HEK293 (cell line): ENCODE results near the gene SKOR1.

Source experiments
- CTCF ChIA-PET: fragments of 350-600 bp; formaldehyde crosslinking; extraction: SDS; loops from one replicate; lab custom pipeline; 2021; ENCODE audit warnings: antibody characterized with exemption; lab: Yijun Ruan, JAX
- POLR2A ChIA-PET: fragments of 300-600 bp; formaldehyde crosslinking; extraction: SDS; loops from one replicate; lab custom pipeline; 2020; ENCODE audit warnings: antibody characterized with exemption, inconsistent platforms; lab: Yijun Ruan, JAX
- H3K27ac ChIP-seq: fragments of 200-500 bp; sonication (Bioruptor generic); 2 replicates; pipeline ENCODE4 v1.5.1; 2014; ENCODE audit warnings: low read depth, low read length, control low read depth, inconsistent platforms; ENCODE audit errors: extremely low read depth
- H3K36me3 ChIP-seq, 2 experiments: fragments of 200-500 bp in 1 of 2; sonication (Bioruptor generic) in 1 of 2; 1 replicate in 1 of 2; 2 replicates in 1 of 2; pipeline ENCODE4 v1.5.1; 2014 to 2017; ENCODE audit warnings: inconsistent platforms in 2 of 2, low read length in 2 of 2; ENCODE audit not compliant: control insufficient read depth in 2 of 2, insufficient read depth in 1 of 2
- H3K4me1 ChIP-seq: fragments of 200-500 bp; sonication (Bioruptor generic); 2 replicates; pipeline ENCODE4 v1.5.1; 2014; ENCODE audit warnings: mild to moderate bottlenecking, low read length, inconsistent platforms; ENCODE audit not compliant: control insufficient read depth, insufficient read depth
- H3K4me3 ChIP-seq: 2 replicates; pipeline ENCODE4 v1.5.1; 2011; ENCODE audit warnings: low read depth, mild to moderate bottlenecking, control low read depth, low read length, moderate library complexity
- H3K9me3 ChIP-seq: fragments of 200-500 bp; sonication (Bioruptor generic); 2 replicates; pipeline ENCODE4 v1.5.1; 2014; ENCODE audit warnings: low read depth, low read length, inconsistent platforms; ENCODE audit not compliant: control insufficient read depth, insufficient read depth
- GLI2 ChIP-seq: fragments of 450-650 bp; formaldehyde crosslinking; IDR thresholded peaks from 2 replicates; pipeline ENCODE4; 2017; ENCODE audit warnings: missing biosample characterization, missing genetic modification characterization, low read depth, borderline replicate concordance
- GLIS1 ChIP-seq: fragments of 450-650 bp; formaldehyde crosslinking; IDR thresholded peaks from 2 replicates; pipeline ENCODE4 v1.5.1; 2016; ENCODE audit warnings: missing biosample characterization, missing genetic modification characterization
- KLF1 ChIP-seq: fragments of 450-650 bp; formaldehyde crosslinking; IDR thresholded peaks from 2 replicates; pipeline ENCODE4 v1.5.1; 2016; ENCODE audit warnings: missing biosample characterization, missing genetic modification characterization
- MEIS1 ChIP-seq: sonication (generic); formaldehyde crosslinking; IDR thresholded peaks from 2 replicates; pipeline ENCODE4 v1.8.1; 2022; ENCODE audit warnings: missing genetic modification reagents, mild to moderate bottlenecking, borderline replicate concordance
- MZF1 ChIP-seq: fragments of 450-650 bp; formaldehyde crosslinking; IDR thresholded peaks from 2 replicates; pipeline ENCODE4 v1.5.1; 2017; ENCODE audit warnings: missing biosample characterization, missing genetic modification characterization, borderline replicate concordance
- SCRT2 ChIP-seq: fragments of 450-650 bp; formaldehyde crosslinking; IDR thresholded peaks from 2 replicates; pipeline ENCODE4 v1.5.1; 2016; ENCODE audit warnings: missing biosample characterization, missing genetic modification characterization
- TRIM28 ChIP-seq: IDR thresholded peaks from 2 replicates; pipeline ENCODE4 v1.6.1; 2011; ENCODE audit warnings: low read length, control low read depth, borderline replicate concordance
- ZFP41 ChIP-seq: fragments of 450-650 bp; formaldehyde crosslinking; IDR thresholded peaks from 2 replicates; pipeline ENCODE4 v1.5.1; 2016; ENCODE audit warnings: missing biosample characterization, missing genetic modification characterization, borderline replicate concordance
- ZNF132 ChIP-seq: fragments of 450-650 bp; formaldehyde crosslinking; IDR thresholded peaks from 2 replicates; pipeline ENCODE4 v1.5.1; 2017; ENCODE audit warnings: missing biosample characterization, missing genetic modification characterization, borderline replicate concordance
- ZNF155 ChIP-seq: fragments of 450-650 bp; formaldehyde crosslinking; IDR thresholded peaks from 2 replicates; pipeline ENCODE4 v1.5.1; 2016; ENCODE audit warnings: missing biosample characterization, missing genetic modification characterization
- ZNF184 ChIP-seq: fragments of 450-650 bp; IDR thresholded peaks from 2 replicates; pipeline ENCODE4 v1.5.1; 2018; ENCODE audit warnings: missing biosample characterization, mild to moderate bottlenecking, missing genetic modification characterization
- ZNF274 ChIP-seq, 2 experiments: fragments of 200-500 bp in 1 of 2; fragments of 450-650 bp in 1 of 2; sonication (Bioruptor generic) in 1 of 2; formaldehyde crosslinking in 1 of 2; IDR thresholded peaks; 2 replicates each; pipeline versions ENCODE4 v1.5.1 to v1.6.1; 2014 to 2016; ENCODE audit warnings: borderline replicate concordance in 1 of 2, inconsistent platforms in 1 of 2, low read length in 1 of 2, missing biosample characterization in 1 of 2, missing genetic modification characterization in 1 of 2
- ZNF311 ChIP-seq: fragments of 450-650 bp; formaldehyde crosslinking; IDR thresholded peaks from 2 replicates; pipeline ENCODE4 v1.5.1; 2017; ENCODE audit warnings: missing biosample characterization, missing genetic modification characterization, borderline replicate concordance
- ZNF501 ChIP-seq: fragments of 450-650 bp; formaldehyde crosslinking; IDR thresholded peaks from 2 replicates; pipeline ENCODE4 v1.5.1; 2016; ENCODE audit warnings: missing biosample characterization, missing genetic modification characterization
- ZNF747 ChIP-seq: fragments of 450-650 bp; formaldehyde crosslinking; IDR thresholded peaks from 2 replicates; pipeline ENCODE4 v1.5.1; 2016; ENCODE audit warnings: missing biosample characterization, missing genetic modification characterization
- TF ChIP-seq, protein P1 (sequence below): fragments of 450-650 bp; formaldehyde crosslinking; IDR thresholded peaks from 2 replicates; pipeline ENCODE4 v1.5.1; 2017; ENCODE audit warnings: missing biosample characterization, missing genetic modification characterization
- TF ChIP-seq, protein P2 (sequence below): fragments of 450-650 bp; formaldehyde crosslinking; IDR thresholded peaks from 2 replicates; pipeline ENCODE4 v1.5.1; 2016; ENCODE audit warnings: missing biosample characterization, missing genetic modification characterization
- TF ChIP-seq, protein P3 (sequence below): fragments of 450-650 bp; formaldehyde crosslinking; IDR thresholded peaks from 2 replicates; pipeline ENCODE4 v1.5.1; 2016; ENCODE audit warnings: missing biosample characterization, missing genetic modification characterization
- TF ChIP-seq, protein P4 (sequence below): fragments of 450-650 bp; formaldehyde crosslinking; IDR thresholded peaks from 2 replicates; pipeline ENCODE4 v1.5.1; 2016; ENCODE audit warnings: missing biosample characterization, missing genetic modification characterization
- TF ChIP-seq, protein P5 (sequence below): fragments of 450-650 bp; formaldehyde crosslinking; IDR thresholded peaks from 2 replicates; pipeline ENCODE4 v1.5.1; 2017; ENCODE audit warnings: missing biosample characterization, missing genetic modification characterization
- TF ChIP-seq, protein P6 (sequence below): fragments of 450-650 bp; formaldehyde crosslinking; IDR thresholded peaks from 2 replicates; pipeline ENCODE4 v1.5.1; 2016; ENCODE audit warnings: missing biosample characterization, missing genetic modification characterization

Gene SKOR1

DNA sequence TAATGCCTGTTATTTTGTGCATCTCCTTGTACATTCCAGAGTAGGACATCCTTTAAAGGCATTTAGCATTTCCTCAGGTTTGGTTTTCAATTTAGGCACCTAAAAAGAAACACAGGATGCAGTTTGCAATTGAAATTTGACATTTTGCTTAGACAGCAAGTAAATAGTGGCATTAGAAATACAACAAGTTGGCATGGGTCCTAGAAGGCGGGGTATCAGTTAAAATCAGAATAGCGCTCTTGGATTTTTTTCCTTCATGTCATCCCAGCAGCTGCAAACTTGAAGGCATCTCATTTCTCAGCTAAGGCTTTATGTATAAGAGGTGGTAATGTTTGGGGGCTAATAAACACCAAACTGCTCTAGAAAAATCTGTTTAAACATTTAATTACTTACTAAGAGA lies 47.5 kb upstream of the SKOR1 start:
- Histone ChIP-seq H3K9me3 (no peaks in the 10 kb centered on the region), H3K4me3 (no peak overlapping the region), H3K36me3 (no peaks in the 10 kb centered on the region), H3K27ac (no peak overlapping the region), H3K4me1 (peaks cover 38% of the 10 kb centered on the region)
- TF ChIP-seq, protein P1, sequence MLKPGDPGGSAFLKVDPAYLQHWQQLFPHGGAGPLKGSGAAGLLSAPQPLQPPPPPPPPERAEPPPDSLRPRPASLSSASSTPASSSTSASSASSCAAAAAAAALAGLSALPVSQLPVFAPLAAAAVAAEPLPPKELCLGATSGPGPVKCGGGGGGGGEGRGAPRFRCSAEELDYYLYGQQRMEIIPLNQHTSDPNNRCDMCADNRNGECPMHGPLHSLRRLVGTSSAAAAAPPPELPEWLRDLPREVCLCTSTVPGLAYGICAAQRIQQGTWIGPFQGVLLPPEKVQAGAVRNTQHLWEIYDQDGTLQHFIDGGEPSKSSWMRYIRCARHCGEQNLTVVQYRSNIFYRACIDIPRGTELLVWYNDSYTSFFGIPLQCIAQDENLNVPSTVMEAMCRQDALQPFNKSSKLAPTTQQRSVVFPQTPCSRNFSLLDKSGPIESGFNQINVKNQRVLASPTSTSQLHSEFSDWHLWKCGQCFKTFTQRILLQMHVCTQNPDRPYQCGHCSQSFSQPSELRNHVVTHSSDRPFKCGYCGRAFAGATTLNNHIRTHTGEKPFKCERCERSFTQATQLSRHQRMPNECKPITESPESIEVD (tag by site-specific recombination), result peak; percentile 69
- TF ChIP-seq ZNF311 (tag by site-specific recombination) (no peak), MEIS1 (CRISPR knock-in tag) (no peak), ZFP41 (no peak), KLF1 (tag by site-specific recombination) (no peak)
- ChIA-PET POLR2A (no interaction called here), CTCF (interaction anchor here (0.6 kb wide), 1 partner anchor 16 kb away, joined by 3 read pairs; no protein-coding TSS in a partner anchor)

DNA sequence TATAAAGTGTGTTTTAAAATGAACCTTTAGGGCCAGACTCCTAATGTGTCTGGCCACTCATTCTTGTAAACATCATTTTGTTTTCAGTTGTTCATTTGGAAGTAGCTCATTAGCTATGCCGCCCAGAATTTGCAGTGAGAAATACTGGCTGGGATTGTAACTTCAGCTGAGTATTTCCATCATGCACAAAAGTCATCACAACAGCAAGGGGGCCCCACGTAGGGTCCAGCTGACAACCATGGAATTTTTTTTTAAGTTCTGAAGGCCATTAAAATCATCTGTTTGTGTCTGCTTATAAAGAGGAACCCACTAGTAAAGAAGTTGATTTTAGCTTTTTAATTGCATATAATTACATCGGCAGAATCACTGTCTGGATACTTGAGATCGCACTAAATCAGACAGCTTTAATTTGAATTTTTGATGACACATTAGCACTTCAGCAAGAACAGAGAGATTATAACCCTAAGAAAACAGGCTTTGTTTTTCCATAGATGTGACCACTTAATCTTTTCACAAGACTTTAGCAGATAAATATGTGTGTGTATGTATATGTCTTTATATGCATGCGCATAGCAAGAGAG lies 46.3 kb upstream of the SKOR1 start:
- Histone ChIP-seq H3K27ac (no peak overlapping the region), H3K36me3 (no peaks in the 10 kb centered on the region), H3K4me1 (peaks cover 39% of the 10 kb centered on the region), H3K4me3 (no peak overlapping the region), H3K9me3 (no peaks in the 10 kb centered on the region)
- ChIA-PET CTCF (no interaction called here), POLR2A (no interaction called here)
- peak; percentile 82 for TF ChIP-seq GLIS1 (tag by site-specific recombination)
- no peak for TF ChIP-seq MZF1
- TF ChIP-seq, protein P2, sequence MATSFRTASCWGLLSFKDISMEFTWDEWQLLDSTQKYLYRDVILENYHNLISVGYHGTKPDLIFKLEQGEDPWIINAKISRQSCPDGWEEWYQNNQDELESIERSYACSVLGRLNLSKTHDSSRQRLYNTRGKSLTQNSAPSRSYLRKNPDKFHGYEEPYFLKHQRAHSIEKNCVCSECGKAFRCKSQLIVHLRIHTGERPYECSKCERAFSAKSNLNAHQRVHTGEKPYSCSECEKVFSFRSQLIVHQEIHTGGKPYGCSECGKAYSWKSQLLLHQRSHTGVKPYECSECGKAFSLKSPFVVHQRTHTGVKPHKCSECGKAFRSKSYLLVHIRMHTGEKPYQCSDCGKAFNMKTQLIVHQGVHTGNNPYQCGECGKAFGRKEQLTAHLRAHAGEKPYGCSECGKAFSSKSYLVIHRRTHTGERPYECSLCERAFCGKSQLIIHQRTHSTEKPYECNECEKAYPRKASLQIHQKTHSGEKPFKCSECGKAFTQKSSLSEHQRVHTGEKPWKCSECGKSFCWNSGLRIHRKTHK (tag by site-specific recombination), result no peak
- TF ChIP-seq ZNF501 (tag by site-specific recombination), result no peak
- TF ChIP-seq, protein P3, sequence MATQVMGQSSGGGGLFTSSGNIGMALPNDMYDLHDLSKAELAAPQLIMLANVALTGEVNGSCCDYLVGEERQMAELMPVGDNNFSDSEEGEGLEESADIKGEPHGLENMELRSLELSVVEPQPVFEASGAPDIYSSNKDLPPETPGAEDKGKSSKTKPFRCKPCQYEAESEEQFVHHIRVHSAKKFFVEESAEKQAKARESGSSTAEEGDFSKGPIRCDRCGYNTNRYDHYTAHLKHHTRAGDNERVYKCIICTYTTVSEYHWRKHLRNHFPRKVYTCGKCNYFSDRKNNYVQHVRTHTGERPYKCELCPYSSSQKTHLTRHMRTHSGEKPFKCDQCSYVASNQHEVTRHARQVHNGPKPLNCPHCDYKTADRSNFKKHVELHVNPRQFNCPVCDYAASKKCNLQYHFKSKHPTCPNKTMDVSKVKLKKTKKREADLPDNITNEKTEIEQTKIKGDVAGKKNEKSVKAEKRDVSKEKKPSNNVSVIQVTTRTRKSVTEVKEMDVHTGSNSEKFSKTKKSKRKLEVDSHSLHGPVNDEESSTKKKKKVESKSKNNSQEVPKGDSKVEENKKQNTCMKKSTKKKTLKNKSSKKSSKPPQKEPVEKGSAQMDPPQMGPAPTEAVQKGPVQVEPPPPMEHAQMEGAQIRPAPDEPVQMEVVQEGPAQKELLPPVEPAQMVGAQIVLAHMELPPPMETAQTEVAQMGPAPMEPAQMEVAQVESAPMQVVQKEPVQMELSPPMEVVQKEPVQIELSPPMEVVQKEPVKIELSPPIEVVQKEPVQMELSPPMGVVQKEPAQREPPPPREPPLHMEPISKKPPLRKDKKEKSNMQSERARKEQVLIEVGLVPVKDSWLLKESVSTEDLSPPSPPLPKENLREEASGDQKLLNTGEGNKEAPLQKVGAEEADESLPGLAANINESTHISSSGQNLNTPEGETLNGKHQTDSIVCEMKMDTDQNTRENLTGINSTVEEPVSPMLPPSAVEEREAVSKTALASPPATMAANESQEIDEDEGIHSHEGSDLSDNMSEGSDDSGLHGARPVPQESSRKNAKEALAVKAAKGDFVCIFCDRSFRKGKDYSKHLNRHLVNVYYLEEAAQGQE (tag by site-specific recombination), result no peak
- TF ChIP-seq, protein P4, sequence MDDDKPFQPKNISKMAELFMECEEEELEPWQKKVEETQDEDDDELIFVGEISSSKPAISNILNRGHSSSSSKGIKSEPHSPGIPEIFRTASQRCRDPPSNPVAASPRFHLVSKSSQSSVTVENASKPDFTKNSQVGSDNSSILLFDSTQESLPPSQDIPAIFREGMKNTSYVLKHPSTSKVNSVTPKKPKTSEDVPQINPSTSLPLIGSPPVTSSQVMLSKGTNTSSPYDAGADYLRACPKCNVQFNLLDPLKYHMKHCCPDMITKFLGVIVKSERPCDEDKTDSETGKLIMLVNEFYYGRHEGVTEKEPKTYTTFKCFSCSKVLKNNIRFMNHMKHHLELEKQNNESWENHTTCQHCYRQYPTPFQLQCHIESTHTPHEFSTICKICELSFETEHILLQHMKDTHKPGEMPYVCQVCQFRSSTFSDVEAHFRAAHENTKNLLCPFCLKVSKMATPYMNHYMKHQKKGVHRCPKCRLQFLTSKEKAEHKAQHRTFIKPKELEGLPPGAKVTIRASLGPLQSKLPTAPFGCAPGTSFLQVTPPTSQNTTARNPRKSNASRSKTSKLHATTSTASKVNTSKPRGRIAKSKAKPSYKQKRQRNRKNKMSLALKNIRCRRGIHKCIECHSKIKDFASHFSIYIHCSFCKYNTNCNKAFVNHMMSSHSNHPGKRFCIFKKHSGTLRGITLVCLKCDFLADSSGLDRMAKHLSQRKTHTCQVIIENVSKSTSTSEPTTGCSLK (tag by site-specific recombination), result no peak
- no peak for TF ChIP-seq SCRT2
- TF ChIP-seq, protein P5, sequence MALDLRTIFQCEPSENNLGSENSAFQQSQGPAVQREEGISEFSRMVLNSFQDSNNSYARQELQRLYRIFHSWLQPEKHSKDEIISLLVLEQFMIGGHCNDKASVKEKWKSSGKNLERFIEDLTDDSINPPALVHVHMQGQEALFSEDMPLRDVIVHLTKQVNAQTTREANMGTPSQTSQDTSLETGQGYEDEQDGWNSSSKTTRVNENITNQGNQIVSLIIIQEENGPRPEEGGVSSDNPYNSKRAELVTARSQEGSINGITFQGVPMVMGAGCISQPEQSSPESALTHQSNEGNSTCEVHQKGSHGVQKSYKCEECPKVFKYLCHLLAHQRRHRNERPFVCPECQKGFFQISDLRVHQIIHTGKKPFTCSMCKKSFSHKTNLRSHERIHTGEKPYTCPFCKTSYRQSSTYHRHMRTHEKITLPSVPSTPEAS (tag by site-specific recombination), result no peak
- TF ChIP-seq, protein P6, sequence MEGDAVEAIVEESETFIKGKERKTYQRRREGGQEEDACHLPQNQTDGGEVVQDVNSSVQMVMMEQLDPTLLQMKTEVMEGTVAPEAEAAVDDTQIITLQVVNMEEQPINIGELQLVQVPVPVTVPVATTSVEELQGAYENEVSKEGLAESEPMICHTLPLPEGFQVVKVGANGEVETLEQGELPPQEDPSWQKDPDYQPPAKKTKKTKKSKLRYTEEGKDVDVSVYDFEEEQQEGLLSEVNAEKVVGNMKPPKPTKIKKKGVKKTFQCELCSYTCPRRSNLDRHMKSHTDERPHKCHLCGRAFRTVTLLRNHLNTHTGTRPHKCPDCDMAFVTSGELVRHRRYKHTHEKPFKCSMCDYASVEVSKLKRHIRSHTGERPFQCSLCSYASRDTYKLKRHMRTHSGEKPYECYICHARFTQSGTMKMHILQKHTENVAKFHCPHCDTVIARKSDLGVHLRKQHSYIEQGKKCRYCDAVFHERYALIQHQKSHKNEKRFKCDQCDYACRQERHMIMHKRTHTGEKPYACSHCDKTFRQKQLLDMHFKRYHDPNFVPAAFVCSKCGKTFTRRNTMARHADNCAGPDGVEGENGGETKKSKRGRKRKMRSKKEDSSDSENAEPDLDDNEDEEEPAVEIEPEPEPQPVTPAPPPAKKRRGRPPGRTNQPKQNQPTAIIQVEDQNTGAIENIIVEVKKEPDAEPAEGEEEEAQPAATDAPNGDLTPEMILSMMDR, result no peak
- peak; percentile 9; the same call in 1 of the 2 replicates for TF ChIP-seq GLI2 (tag by site-specific recombination)
- TF ChIP-seq ZNF274 (IDR thresholded peaks at IDR 0.05; ENCODE audit: low read length), result no peak
- TF ChIP-seq ZNF274 (tag by site-specific recombination; IDR thresholded peaks at IDR 0.05; ENCODE audit: borderline replicate concordance), result no peak
- no peak for TF ChIP-seq TRIM28
- TF ChIP-seq ZNF132, result no peak
- TF ChIP-seq ZNF747 (tag by site-specific recombination), result no peak
- TF ChIP-seq ZNF184 (tag by site-specific recombination), result peak; percentile 35; the same call in 1 of the 2 replicates
- no peak for TF ChIP-seq ZNF155 (tag by site-specific recombination)
